ENCODE data around the gene VPS18. TPM values are rescaled to one million over a fixed set of nuclear protein-coding genes. Genes with fewer than 3 reads are reported as not detected.
A peak's percentile ranks its signal among the peaks of the same experiment; 100 is the strongest.

VPS18 gene
- total and polyA plus RNA-seq, 5 experiments from 2014 or later: 11.1 to 20.7 (median 19.2) TPM

GRCh38 chr15:40937762-40938535 is 43.7 kb downstream of the VPS18 start:
- Mint-ChIP-seq H3K27me3 (peaks cover 0 to 6% (median 0%) of the 10 kb centered on the region in 5 donors), H3K4me1 (peaks cover 17 to 29% (median 24%) of the 10 kb centered on the region in 4 donors), H3K4me3 (no peak overlapping the region), H3K36me3 (no peaks in the 10 kb centered on the region), H3K9me3 (no peaks in the 10 kb centered on the region), H3K27ac (peak overlapping the region in 6 of 10 donors; percentile 14 to 78 (median 29))
- ATAC-seq: peak; percentile 35 to 54
- POLR2A ChIA-PET: interaction anchor here (1.0 kb wide), 1 partner anchor 33 kb away, joined by 3 read pairs; no protein-coding TSS in a partner anchor
- DNase-seq: peak in 2 of 10 donors; percentile 17 to 39

DNA sequence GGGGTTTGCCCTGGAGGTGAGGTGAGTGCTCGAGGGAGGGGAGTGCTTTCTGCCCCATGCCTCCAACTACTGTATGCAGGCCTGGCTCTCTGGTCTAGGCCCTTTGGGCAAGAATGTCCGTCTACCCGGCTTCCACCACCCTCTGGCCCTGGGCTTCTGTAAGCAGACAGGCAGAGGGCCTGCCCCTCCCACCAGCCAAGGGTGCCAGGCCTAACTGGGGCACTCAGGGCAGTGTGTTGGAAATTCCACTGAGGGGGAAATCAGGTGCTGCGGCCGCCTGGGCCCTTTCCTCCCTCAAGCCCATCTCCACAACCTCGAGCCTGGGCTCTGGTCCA is 44.3 kb downstream of the VPS18 start:
- POLR2A ChIA-PET: interaction anchor here (1.0 kb wide), 1 partner anchor 33 kb away, joined by 3 read pairs; no protein-coding TSS in a partner anchor
- Mint-ChIP-seq H3K36me3 (no peaks in the 10 kb centered on the region), H3K4me1 (peaks cover 18 to 33% (median 29%) of the 10 kb centered on the region in 4 donors), H3K9me3 (no peaks in the 10 kb centered on the region), H3K27ac (peak overlapping the region in 2 of 10 donors; percentile 50 to 78), H3K27me3 (peaks cover 0 to 2% (median 0%) of the 10 kb centered on the region in 5 donors), H3K4me3 (no peak overlapping the region)
- ATAC-seq (peak in 1 of 2 donors; percentile 64), DNase-seq (no peak)

DNA sequence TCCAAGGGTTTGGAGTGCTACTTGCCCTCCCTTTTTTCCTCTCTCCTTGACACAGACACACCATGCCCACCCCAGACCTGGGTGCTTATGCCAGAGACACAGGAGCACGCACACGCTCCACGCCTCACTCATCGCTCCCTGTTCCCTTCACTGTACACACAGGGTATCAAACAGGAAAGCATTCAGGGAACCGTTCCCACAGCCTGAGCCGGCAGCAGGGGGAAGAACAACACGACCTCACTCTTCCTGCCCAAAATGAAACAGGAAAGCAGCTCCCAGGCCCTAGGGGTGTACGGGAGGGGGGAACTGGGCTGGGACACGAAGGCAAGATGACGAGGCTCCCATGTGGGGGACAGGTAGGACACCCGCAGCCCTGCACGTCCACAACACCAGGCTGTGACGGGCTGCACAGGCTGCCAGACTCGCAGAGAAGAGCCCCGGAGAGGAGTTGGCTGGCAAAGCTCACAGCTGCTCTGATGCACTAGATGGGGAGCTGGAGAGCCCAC is 46.1 kb downstream of the VPS18 start:
- peak; percentile 19 to 38 for ATAC-seq
- Mint-ChIP-seq H3K9me3 (no peaks in the 10 kb centered on the region), H3K36me3 (no peaks in the 10 kb centered on the region), H3K27me3 (no peaks in the 10 kb centered on the region), H3K27ac (peak overlapping the region; percentile 63 to 94 (median 84)), H3K4me1 (peaks cover 18 to 39% (median 35%) of the 10 kb centered on the region in 4 donors), H3K4me3 (peak overlapping the region in 9 of 10 donors; percentile 6 to 79 (median 65))
- peak in 1 of 10 donors; percentile 29 for DNase-seq
- POLR2A ChIA-PET: interaction anchor here (0.6 to 4.3 kb wide), 7 partner anchors 9 to 341 kb away, joined by 3 to 50 read pairs (median 7); partner anchors contain the start of genes CHAC1 and DLL4

GRCh38 chr15:40941068-40941527 is 46.8 kb downstream of the VPS18 start:
- POLR2A ChIA-PET: interaction anchor here (0.6 to 4.3 kb wide), 11 partner anchors 9 to 342 kb away, joined by 3 to 50 read pairs (median 5); partner anchors contain the start of genes CHAC1, DLL4 and INO80
- no peak for DNase-seq
- Mint-ChIP-seq H3K4me1 (peaks cover 18 to 39% (median 35%) of the 10 kb centered on the region in 4 donors), H3K9me3 (no peaks in the 10 kb centered on the region), H3K36me3 (no peaks in the 10 kb centered on the region), H3K27ac (peak overlapping the region; percentile 63 to 94 (median 84)), H3K4me3 (peak overlapping the region; percentile 6 to 79 (median 65)), H3K27me3 (no peaks in the 10 kb centered on the region)
- ATAC-seq: no peak

- POLR2A ChIA-PET: interaction anchor here (0.6 to 4.3 kb wide), 13 partner anchors 8 to 175 kb away, joined by 3 to 50 read pairs (median 5); partner anchors contain the start of genes CHAC1, DLL4, INO80 and VPS18
- peak overlapping the region; percentile 75 to 89 (median 82) for H3K4me3 Mint-ChIP-seq
- peak overlapping the region; percentile 78 to 94 (median 86) for H3K27ac Mint-ChIP-seq
- peaks cover 18 to 39% (median 35%) of the 10 kb centered on the region in 4 donors for H3K4me1 Mint-ChIP-seq
- no peaks in the 10 kb centered on the region for H3K27me3 Mint-ChIP-seq
- H3K36me3 Mint-ChIP-seq: no peaks in the 10 kb centered on the region
- DNase-seq (peak; percentile 43 to 80 (median 68)), ATAC-seq (peak; percentile 59 to 81)
- no peaks in the 10 kb centered on the region for H3K9me3 Mint-ChIP-seq
These were observed 47.5 kb downstream of the VPS18 start for GRCh38 chr15:40941528-40942336.

DNA sequence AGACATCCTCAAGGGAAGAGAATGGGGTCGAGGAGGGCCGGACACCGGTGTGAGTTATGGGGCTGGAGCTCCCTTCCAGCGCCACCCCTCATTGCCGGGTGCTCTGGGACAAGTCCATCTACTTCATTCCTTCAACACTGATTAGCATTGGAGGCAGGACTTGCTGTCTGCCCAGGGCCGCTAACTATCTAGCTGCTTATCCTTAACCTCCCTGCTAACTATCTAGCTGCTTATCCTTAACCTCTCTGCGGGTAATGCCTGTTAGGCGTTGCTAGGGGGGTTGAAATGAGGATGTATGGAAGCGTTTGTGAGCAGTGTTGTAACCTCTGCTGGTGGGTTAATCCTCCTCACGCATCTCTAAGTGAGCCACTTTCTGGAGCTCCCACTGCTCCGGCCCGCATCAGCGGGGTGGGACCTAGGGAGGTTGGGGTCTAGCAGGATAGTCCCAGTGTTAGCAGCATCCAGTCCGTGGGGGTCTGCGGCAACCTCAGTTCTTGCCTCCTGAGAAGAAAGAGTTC is 48.1 kb downstream of the VPS18 start:
- DNase-seq (peak in 2 of 10 donors; percentile 25 to 44), ATAC-seq (peak in 1 of 2 donors; percentile 10)
- H3K27ac Mint-ChIP-seq: peak overlapping the region; percentile 55 to 91 (median 80)
- no peaks in the 10 kb centered on the region for H3K9me3 Mint-ChIP-seq
- POLR2A ChIA-PET: interaction anchor here (0.6 to 4.3 kb wide), 12 partner anchors 11 to 293 kb away, joined by 3 to 50 read pairs (median 5); partner anchors contain the start of genes CHAC1, CHP1, DLL4 and INO80
- H3K4me3 Mint-ChIP-seq: peak overlapping the region; percentile 75 to 89 (median 82)
- no peaks in the 10 kb centered on the region for H3K27me3 Mint-ChIP-seq
- no peaks in the 10 kb centered on the region for H3K36me3 Mint-ChIP-seq
- peaks cover 18 to 39% (median 35%) of the 10 kb centered on the region in 4 donors for H3K4me1 Mint-ChIP-seq

DNA sequence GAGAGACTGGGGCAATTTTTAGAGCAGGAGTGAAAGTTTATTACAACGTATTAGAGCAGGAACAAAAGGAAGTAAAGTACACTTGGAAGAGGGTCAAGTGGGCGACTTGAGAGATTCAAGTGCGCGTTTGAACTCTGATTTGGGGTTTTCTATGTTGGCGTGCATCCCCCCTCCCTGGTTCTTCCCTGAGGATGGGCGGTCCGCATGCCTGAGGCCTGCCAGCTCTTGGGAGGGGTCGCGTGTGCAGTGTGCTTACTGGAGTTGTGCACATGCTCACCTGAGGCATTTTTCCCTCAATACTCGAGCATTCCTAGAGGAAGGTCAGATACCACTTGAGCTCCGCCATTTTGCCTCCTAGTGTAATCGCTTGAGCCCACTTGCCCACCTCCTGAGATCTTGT is 48.6 kb downstream of the VPS18 start:
- ATAC-seq (no peak), DNase-seq (no peak)
- Mint-ChIP-seq H3K4me3 (peak overlapping the region; percentile 75 to 89 (median 82)), H3K27me3 (no peaks in the 10 kb centered on the region), H3K36me3 (no peaks in the 10 kb centered on the region), H3K9me3 (no peaks in the 10 kb centered on the region), H3K27ac (peak overlapping the region in 9 of 10 donors; percentile 55 to 91 (median 79)), H3K4me1 (peaks cover 18 to 39% (median 35%) of the 10 kb centered on the region in 4 donors)
- POLR2A ChIA-PET: interaction anchor here (0.6 to 4.3 kb wide), 7 partner anchors 10 to 293 kb away, joined by 3 to 50 read pairs (median 5); partner anchors contain the start of genes CHAC1, CHP1 and DLL4

- no peaks in the 10 kb centered on the region for H3K27me3 Mint-ChIP-seq
- peaks cover 16 to 39% (median 35%) of the 10 kb centered on the region in 4 donors for H3K4me1 Mint-ChIP-seq
- H3K9me3 Mint-ChIP-seq: no peaks in the 10 kb centered on the region
- DNase-seq (no peak), ATAC-seq (no peak)
- H3K36me3 Mint-ChIP-seq: no peaks in the 10 kb centered on the region
- H3K4me3 Mint-ChIP-seq: peak overlapping the region in 9 of 10 donors; percentile 4 to 86 (median 39)
- POLR2A ChIA-PET: interaction anchor here (3.5 to 4.3 kb wide), 2 partner anchors 10 to 14 kb away, joined by 47 to 50 read pairs; partner anchors contain the start of genes CHAC1 and DLL4
- H3K27ac Mint-ChIP-seq: peak overlapping the region in 3 of 10 donors; percentile 13 to 56 (median 25)
These were observed 49.6 kb downstream of the VPS18 start for GRCh38 chr15:40943764-40944365.

- Mint-ChIP-seq H3K27me3 (no peaks in the 10 kb centered on the region), H3K9me3 (no peaks in the 10 kb centered on the region), H3K4me3 (peak overlapping the region in 3 of 10 donors; percentile 26 to 39 (median 30)), H3K27ac (peak overlapping the region in 3 of 10 donors; percentile 25 to 56 (median 25)), H3K4me1 (peaks cover 13 to 35% (median 31%) of the 10 kb centered on the region in 4 donors), H3K36me3 (no peaks in the 10 kb centered on the region)
- ATAC-seq (no peak), DNase-seq (no peak)
- POLR2A ChIA-PET: no interaction called here
These were observed 50.5 kb downstream of the VPS18 start for GRCh38 chr15:40944510-40945296.

DNA sequence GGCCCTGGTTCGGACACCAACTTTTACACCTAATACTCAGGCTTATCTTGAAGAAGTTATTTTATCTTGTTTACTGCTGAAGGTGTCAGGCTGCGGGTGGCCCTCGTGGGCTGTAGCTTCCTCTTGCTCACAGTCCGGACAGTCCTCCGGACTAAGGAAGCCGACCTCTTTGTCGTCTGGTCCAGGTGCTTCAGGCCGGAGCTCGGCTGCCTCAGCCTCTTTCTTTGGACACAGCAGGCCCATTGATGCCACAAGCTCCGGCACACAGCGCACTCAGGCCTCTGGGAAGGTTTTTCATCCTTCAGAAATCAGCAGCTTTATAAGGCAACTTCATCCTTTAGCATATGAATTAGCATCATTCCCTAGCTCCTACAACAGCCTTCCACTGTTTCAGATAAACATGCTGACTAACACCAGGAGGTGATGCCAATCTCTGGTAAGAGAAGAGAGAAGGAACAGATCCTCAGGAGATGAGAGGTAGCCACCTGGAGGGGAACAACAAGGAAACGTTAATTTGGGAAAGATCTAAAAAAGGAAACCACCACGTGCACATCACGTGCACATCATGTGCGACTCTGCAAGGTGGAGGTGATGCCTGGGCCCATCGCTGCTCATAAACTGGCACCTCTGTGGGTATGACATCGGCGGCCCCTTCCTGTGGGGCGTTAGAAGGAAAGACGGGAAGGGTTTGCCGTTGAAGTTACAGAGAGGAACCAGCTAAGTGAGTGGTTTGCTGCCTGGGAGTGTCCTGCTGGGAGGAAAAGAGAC is 54.6 kb downstream of the VPS18 start:
- Mint-ChIP-seq H3K36me3 (no peaks in the 10 kb centered on the region), H3K4me1 (peaks cover 3 to 17% (median 10%) of the 10 kb centered on the region in 4 donors), H3K27me3 (peaks cover 0 to 2% (median 0%) of the 10 kb centered on the region in 5 donors), H3K9me3 (no peaks in the 10 kb centered on the region), H3K4me3 (no peak overlapping the region), H3K27ac (peak overlapping the region in 1 of 10 donors; percentile 79)
- ATAC-seq: no peak
- POLR2A ChIA-PET: interaction anchor here (1.3 kb wide), 1 partner anchor 8 kb away, joined by 3 read pairs; no protein-coding TSS in a partner anchor
- no peak for DNase-seq
